HEK293T (cell line): Measurements from ENCODE around the gene CDC34.

Experiments
- ARNT ChIP-seq: fragments of 450-650 bp; IDR thresholded peaks from 2 replicates; pipeline ENCODE4 v1.6.1; 2017; ENCODE audit warnings: mild to moderate bottlenecking
- BHLHE40 ChIP-seq: fragments of 450-650 bp; IDR thresholded peaks from 2 replicates; pipeline ENCODE4 v1.6.1; 2016; ENCODE audit warnings: mild to moderate bottlenecking, moderate library complexity, borderline replicate concordance
- CTBP1 ChIP-seq: fragments of 450-650 bp; IDR thresholded peaks from 2 replicates; pipeline ENCODE4 v1.6.1; 2016; ENCODE audit warnings: borderline replicate concordance
- FOXA1 ChIP-seq: fragments of 450-650 bp; IDR thresholded peaks from 2 replicates; pipeline ENCODE4 v1.6.1; 2016; ENCODE audit warnings: mild to moderate bottlenecking
- FOXM1 ChIP-seq: fragments of 450-650 bp; IDR thresholded peaks from 2 replicates; pipeline ENCODE4 v1.6.1; 2017; ENCODE audit warnings: mild to moderate bottlenecking, borderline replicate concordance
- HDGF ChIP-seq: fragments of 450-650 bp; IDR thresholded peaks from 2 replicates; pipeline ENCODE4 v1.6.1; 2017; ENCODE audit warnings: antibody characterized with exemption, borderline replicate concordance
- L3MBTL2 ChIP-seq: fragments of 450-650 bp; conservative IDR thresholded peaks from 2 replicates; pipeline ENCODE4 v1.6.1; 2016; ENCODE audit warnings: mild to moderate bottlenecking
- NFRKB ChIP-seq: fragments of 450-650 bp; IDR thresholded peaks from 2 replicates; pipeline ENCODE4 v1.6.1; 2016; ENCODE audit warnings: mild to moderate bottlenecking, moderate library complexity
- SP1 ChIP-seq: fragments of 450-650 bp; IDR thresholded peaks from 2 replicates; pipeline ENCODE4 v1.6.1; 2017
- SUZ12 ChIP-seq: fragments of 450-650 bp; IDR thresholded peaks from 2 replicates; pipeline ENCODE4 v1.6.1; 2016; ENCODE audit warnings: mild to moderate bottlenecking
- ZNF384 ChIP-seq: fragments of 450-650 bp; IDR thresholded peaks from 2 replicates; pipeline ENCODE4 v1.6.1; 2016

DNA sequence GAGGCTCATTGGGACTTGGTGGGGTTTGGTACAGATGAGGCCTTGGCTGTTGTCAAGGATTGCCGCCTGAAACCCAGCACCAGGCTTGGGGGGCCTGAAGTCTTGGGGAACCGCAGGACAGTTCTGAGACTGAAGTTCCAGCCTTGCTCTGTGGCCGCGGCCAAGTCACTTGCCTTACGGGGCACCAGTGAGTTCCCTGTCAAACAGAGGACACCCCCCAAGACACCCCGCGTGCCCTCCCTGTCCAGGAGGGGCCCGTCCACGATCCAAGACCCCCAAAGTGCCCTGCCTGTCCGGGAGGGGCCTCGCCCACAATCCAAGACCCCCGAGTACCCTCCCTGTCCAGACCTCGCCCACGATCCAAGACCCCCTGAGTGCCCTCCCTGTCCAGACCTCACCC is 2.5 kb downstream of the CDC34 start:
- no peak for TF ChIP-seq CTBP1
- TF ChIP-seq SP1, result no peak
- TF ChIP-seq L3MBTL2, result no peak
- TF ChIP-seq FOXM1, result no peak
- no peak for TF ChIP-seq ZNF384
- no peak for TF ChIP-seq NFRKB
- TF ChIP-seq HDGF, result no peak
- TF ChIP-seq ARNT, result no peak
- TF ChIP-seq SUZ12, result no peak
- TF ChIP-seq FOXA1, result no peak
- no peak for TF ChIP-seq BHLHE40
